ENCODE data around the gene PIGP. TPM values are rescaled to one million over a fixed set of nuclear protein-coding genes. Genes with fewer than 3 reads are reported as not detected.

Gene PIGP
- total RNA-seq, 1 donor from 2014 or later: 21.2 TPM

DNA sequence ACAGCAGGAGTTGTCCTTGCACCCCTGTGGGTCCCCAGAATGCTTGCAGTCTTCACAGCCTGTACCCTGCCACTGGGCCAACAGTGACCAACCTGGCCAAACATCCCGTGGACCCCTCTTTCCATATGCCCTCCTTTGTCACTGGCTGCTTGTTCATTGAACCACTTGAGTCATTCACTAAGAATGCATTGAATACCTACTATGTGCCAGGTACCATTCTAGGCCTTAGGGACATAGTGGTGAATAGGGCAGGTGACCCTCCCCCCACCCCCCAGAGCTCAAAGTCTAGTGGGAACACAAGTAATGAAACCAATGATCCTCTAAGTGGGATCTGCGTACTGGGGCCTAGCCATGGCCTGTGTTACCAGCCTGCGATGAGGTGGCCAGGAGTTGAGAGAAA lies 28.2 kb downstream of the PIGP start:
- Histone ChIP-seq H2AFZ (ENCODE audit: low read depth, low read length) (no peak overlapping the region), H3K27ac (ENCODE audit: low read depth, low read length) (no peak overlapping the region), H3K4me3 (ENCODE audit: insufficient read depth, low read depth, low read length) (no peak overlapping the region), H3K4me2 (ENCODE audit: low read length) (no peak overlapping the region), H3K9ac (ENCODE audit: low read length) (no peak overlapping the region), H3K36me3 (ENCODE audit: insufficient read depth, low read length) (no peaks in the 10 kb centered on the region), H3K9me3 (ENCODE audit: insufficient read depth, low read depth, low read length) (no peaks in the 10 kb centered on the region), H3K79me2 (ENCODE audit: insufficient read depth, low read length) (no peaks in the 10 kb centered on the region), H4K20me1 (ENCODE audit: insufficient read depth, low read length) (no peaks in the 10 kb centered on the region), H3K4me1 (ENCODE audit: insufficient read depth, low read length) (no peaks in the 10 kb centered on the region), H3K27me3 (ENCODE audit: insufficient read depth, low read length) (no peaks in the 10 kb centered on the region)
- no peaks in the 10 kb centered on the region for H3K4me1 Mint-ChIP-seq (ENCODE audit: low read depth, unreplicated experiment)
- TF ChIP-seq, protein P1, sequence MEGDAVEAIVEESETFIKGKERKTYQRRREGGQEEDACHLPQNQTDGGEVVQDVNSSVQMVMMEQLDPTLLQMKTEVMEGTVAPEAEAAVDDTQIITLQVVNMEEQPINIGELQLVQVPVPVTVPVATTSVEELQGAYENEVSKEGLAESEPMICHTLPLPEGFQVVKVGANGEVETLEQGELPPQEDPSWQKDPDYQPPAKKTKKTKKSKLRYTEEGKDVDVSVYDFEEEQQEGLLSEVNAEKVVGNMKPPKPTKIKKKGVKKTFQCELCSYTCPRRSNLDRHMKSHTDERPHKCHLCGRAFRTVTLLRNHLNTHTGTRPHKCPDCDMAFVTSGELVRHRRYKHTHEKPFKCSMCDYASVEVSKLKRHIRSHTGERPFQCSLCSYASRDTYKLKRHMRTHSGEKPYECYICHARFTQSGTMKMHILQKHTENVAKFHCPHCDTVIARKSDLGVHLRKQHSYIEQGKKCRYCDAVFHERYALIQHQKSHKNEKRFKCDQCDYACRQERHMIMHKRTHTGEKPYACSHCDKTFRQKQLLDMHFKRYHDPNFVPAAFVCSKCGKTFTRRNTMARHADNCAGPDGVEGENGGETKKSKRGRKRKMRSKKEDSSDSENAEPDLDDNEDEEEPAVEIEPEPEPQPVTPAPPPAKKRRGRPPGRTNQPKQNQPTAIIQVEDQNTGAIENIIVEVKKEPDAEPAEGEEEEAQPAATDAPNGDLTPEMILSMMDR (IDR thresholded peaks at IDR 0.05; ENCODE audit: insufficient read depth, low read depth, low read length): no peak
- H3K36me3 Mint-ChIP-seq (ENCODE audit: low read depth, unreplicated experiment): no peaks in the 10 kb centered on the region
- H3K27me3 Mint-ChIP-seq (ENCODE audit: low read depth, unreplicated experiment): peaks cover 12% of the 10 kb centered on the region
- DNase-seq (ENCODE audit: low read depth) (no peak), FAIRE-seq (no peak)
- no peaks in the 10 kb centered on the region for H3K9me3 Mint-ChIP-seq (ENCODE audit: unreplicated experiment)
- no peak overlapping the region for H3K4me3 Mint-ChIP-seq (ENCODE audit: unreplicated experiment)
- H3K27ac Mint-ChIP-seq (ENCODE audit: unreplicated experiment): no peak overlapping the region

DNA sequence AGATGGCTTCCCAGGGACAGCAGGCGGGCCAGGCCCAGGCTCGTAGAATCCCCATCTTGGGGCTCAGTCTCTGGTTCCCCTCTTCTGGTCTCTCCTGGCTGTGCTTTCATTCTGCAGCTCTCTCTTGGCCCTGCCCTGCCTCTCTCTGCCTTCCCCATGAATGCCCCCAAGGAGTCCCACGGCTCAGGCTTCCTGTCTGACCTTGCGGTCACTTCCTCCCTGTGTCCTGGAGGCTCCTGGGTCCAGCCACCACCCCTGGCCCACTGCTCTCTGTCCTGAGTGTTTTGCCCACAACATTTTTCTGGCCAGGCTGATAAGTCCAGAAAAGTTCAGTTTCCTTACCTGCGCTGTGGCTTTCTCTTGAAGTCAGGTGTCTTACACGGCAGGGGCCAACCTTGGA lies 29.1 kb downstream of the PIGP start:
- Mint-ChIP-seq H3K9me3 (ENCODE audit: unreplicated experiment) (no peaks in the 10 kb centered on the region), H3K27me3 (ENCODE audit: low read depth, unreplicated experiment) (peaks cover 12% of the 10 kb centered on the region), H3K36me3 (ENCODE audit: low read depth, unreplicated experiment) (no peaks in the 10 kb centered on the region), H3K4me3 (ENCODE audit: unreplicated experiment) (no peak overlapping the region), H3K27ac (ENCODE audit: unreplicated experiment) (no peak overlapping the region), H3K4me1 (ENCODE audit: low read depth, unreplicated experiment) (no peaks in the 10 kb centered on the region)
- FAIRE-seq: no peak
- no peak overlapping the region for H3K4me3 ChIP-seq (ENCODE audit: insufficient read depth, low read depth, low read length)
- no peaks in the 10 kb centered on the region for H3K27me3 ChIP-seq (ENCODE audit: insufficient read depth, low read length)
- H4K20me1 ChIP-seq (ENCODE audit: insufficient read depth, low read length): no peaks in the 10 kb centered on the region
- H3K27ac ChIP-seq (ENCODE audit: low read depth, low read length): no peak overlapping the region
- no peaks in the 10 kb centered on the region for H3K36me3 ChIP-seq (ENCODE audit: insufficient read depth, low read length)
- TF ChIP-seq, protein P1 (IDR thresholded peaks at IDR 0.05; ENCODE audit: insufficient read depth, low read depth, low read length): no peak
- TF ChIP-seq EZH2 (IDR thresholded peaks at IDR 0.05; ENCODE audit: insufficient read depth, low read length): no peak
- no peak overlapping the region for H2AFZ ChIP-seq (ENCODE audit: low read depth, low read length)
- H3K9me3 ChIP-seq (ENCODE audit: insufficient read depth, low read depth, low read length): no peaks in the 10 kb centered on the region
- no peaks in the 10 kb centered on the region for H3K4me1 ChIP-seq (ENCODE audit: insufficient read depth, low read length)
- no peak overlapping the region for H3K4me2 ChIP-seq (ENCODE audit: low read length)
- no peak for DNase-seq (ENCODE audit: low read depth)
- no peak overlapping the region for H3K9ac ChIP-seq (ENCODE audit: low read length)
- no peaks in the 10 kb centered on the region for H3K79me2 ChIP-seq (ENCODE audit: insufficient read depth, low read length)

- H3K79me2 ChIP-seq (ENCODE audit: insufficient read depth, low read length): no peaks in the 10 kb centered on the region
- H3K4me3 ChIP-seq (ENCODE audit: insufficient read depth, low read depth, low read length): no peak overlapping the region
- Mint-ChIP-seq H3K9me3 (ENCODE audit: unreplicated experiment) (no peaks in the 10 kb centered on the region), H3K27ac (ENCODE audit: unreplicated experiment) (no peak overlapping the region), H3K27me3 (ENCODE audit: low read depth, unreplicated experiment) (peaks cover 3% of the 10 kb centered on the region), H3K4me1 (ENCODE audit: low read depth, unreplicated experiment) (no peaks in the 10 kb centered on the region), H3K36me3 (ENCODE audit: low read depth, unreplicated experiment) (no peaks in the 10 kb centered on the region), H3K4me3 (ENCODE audit: unreplicated experiment) (no peak overlapping the region)
- H3K9me3 ChIP-seq (ENCODE audit: insufficient read depth, low read depth, low read length): no peaks in the 10 kb centered on the region
- DNase-seq (ENCODE audit: low read depth) (no peak), FAIRE-seq (no peak)
- no peak overlapping the region for H3K27ac ChIP-seq (ENCODE audit: low read depth, low read length)
- H3K4me1 ChIP-seq (ENCODE audit: insufficient read depth, low read length): no peaks in the 10 kb centered on the region
- no peaks in the 10 kb centered on the region for H4K20me1 ChIP-seq (ENCODE audit: insufficient read depth, low read length)
- no peaks in the 10 kb centered on the region for H3K36me3 ChIP-seq (ENCODE audit: insufficient read depth, low read length)
- no peak overlapping the region for H3K9ac ChIP-seq (ENCODE audit: low read length)
- TF ChIP-seq, protein P1 (IDR thresholded peaks at IDR 0.05; ENCODE audit: insufficient read depth, low read depth, low read length): no peak
- TF ChIP-seq EZH2 (IDR thresholded peaks at IDR 0.05; ENCODE audit: insufficient read depth, low read length): no peak
- no peak overlapping the region for H2AFZ ChIP-seq (ENCODE audit: low read depth, low read length)
- H3K4me2 ChIP-seq (ENCODE audit: low read length): no peak overlapping the region
- no peaks in the 10 kb centered on the region for H3K27me3 ChIP-seq (ENCODE audit: insufficient read depth, low read length)
Measured at GRCh38 chr21:37041706-37042271, 31.1 kb downstream of the PIGP start.
